VCaP (cell line): ENCODE results near the gene SLC9A6.

Experiments
- H3K27ac ChIP-seq: fragments of 450-650 bp; 2 replicates; pipeline ENCODE4 v1.5.1; 2017
- CTCF ChIP-seq: fragments of 450-650 bp; conservative IDR thresholded peaks from 2 replicates; pipeline ENCODE4 v1.5.1; 2017; ENCODE audit warnings: mild to moderate bottlenecking, moderate library complexity

SLC9A6 gene

GRCh38 chrX:136063340-136064079 lies 78.3 kb downstream of the SLC9A6 start:
- no peak for TF ChIP-seq CTCF
- no peak overlapping the region for H3K27ac ChIP-seq

GRCh38 chrX:136064661-136065043 lies 79.4 kb downstream of the SLC9A6 start:
- no peak overlapping the region for H3K27ac ChIP-seq
- TF ChIP-seq CTCF: no peak

DNA sequence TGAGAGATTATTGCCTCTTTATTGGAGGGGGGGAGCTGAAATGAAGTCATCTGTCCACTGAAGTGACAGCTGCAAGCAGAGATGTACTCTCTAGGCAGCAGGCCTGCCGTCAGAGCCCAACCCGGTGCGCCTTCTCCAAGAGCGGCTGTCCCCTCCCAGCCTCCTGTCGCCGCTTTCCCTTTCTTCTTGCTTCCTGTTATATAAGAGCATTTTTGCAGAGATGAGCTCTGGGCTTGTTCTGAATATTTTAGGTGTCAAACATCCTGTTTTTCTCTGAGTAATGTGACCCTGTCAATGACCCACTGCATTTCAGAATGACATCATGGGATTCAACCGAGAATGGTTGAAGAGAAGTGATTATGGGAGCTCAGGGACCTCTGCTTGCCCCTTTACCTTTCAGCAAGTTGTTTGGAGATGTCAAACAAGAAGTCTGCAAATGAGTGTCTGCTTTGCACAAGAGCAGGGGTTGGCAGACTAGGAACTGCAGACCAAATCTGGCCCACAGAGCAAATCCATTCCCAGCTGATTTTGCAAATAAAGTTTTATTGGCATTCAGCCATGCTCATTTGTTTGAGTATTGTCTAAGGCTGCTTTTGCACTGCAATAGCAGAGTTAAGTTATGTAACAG lies 79.9 kb downstream of the SLC9A6 start:
- H3K27ac ChIP-seq: no peak overlapping the region
- no peak for TF ChIP-seq CTCF

- no peak for TF ChIP-seq CTCF
- no peak overlapping the region for H3K27ac ChIP-seq
Measured at GRCh38 chrX:136067097-136067496, 81.9 kb downstream of the SLC9A6 start.

GRCh38 chrX:136067966-136068365 lies 82.7 kb downstream of the SLC9A6 start:
- H3K27ac ChIP-seq: no peak overlapping the region
- TF ChIP-seq CTCF: no peak

DNA sequence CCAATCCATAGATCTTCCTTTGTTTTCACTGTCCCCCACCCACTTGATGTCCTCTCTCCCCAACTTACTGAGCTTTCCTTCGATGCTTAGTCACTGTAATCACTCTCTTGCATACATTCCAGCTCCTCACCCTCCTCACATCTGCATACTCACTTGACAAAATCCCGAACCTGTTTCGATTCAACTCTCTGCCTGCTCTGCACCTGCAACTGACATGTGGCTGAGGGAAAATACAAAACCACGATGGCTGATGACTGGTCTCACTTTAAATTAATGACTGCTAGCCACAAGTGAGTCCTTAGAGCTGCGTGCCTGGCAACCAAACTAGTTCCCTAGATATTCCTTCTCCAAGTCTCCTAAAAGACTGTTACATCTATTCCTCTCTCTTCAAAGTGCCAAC lies 91.7 kb downstream of the SLC9A6 start:
- TF ChIP-seq CTCF: no peak
- H3K27ac ChIP-seq: no peak overlapping the region

GRCh38 chrX:136080766-136081165 lies 95.5 kb downstream of the SLC9A6 start:
- no peak for TF ChIP-seq CTCF
- H3K27ac ChIP-seq: no peak overlapping the region
